Measurements from ENCODE around the gene CFAP54.
A peak's percentile ranks its signal among the peaks of the same experiment; 100 is the strongest.

The CFAP54 gene

DNA sequence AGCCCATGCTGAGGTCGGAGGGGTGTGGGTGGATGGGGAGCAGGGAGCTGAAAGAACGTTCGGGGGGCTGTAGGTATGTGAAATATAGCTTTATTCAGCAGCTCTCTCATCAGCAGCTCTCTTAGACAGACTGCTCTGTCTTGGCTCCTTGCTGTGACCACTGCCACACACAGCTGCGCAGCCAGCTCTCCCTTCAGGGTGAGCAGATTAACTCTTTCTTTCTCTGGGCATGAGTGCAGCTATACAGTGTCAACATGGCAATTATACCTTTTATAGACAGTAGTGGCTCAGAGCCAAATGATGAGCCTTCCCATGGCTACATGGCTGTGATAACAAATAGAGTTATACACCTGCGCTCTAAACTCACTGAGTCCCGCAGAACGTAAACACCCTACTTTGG is 280.0 kb downstream of the CFAP54 start:
- peak; percentile 97 for DNase-seq

DNA sequence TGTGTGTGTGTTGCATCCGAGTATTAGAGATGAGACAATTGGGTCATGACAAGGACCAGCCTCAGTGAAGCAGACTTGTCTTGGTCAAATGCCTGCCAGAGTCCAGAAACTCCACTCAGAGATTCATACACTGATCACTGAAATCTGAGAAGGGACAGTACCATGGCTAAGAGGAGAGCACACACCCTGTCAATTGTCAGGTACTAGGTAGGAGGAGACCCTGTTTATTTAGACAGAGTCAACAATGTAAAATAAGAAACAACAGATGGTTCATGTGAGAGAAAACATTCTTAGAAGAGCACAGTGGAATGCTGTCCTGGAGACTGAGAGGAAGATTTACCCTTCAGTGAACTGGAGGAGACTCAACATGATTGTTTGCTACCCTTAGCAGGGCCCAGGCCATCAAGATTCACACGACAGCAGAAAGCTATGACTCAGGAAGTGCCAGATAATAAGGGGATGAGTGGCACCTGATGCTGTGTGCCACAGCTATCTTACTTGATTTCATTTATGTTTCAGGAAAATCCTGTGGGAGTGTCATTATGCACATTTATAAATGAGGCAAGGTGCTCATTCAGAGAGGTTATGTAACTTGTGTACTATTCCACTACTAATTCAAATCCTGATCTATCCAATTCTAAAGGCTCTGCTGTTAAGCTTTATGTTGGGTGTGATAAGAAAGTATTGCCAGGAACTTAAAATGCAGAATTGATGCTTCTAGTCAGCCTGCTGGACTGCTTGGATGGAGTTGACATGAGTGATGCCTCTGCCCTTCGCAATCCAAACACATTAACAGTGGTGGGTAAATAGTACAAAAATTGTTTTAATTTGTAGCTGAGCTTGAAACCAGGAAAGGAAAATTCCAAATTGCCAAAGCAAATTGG is 281.1 kb downstream of the CFAP54 start:
- DNase-seq, result peak; percentile 60

DNA sequence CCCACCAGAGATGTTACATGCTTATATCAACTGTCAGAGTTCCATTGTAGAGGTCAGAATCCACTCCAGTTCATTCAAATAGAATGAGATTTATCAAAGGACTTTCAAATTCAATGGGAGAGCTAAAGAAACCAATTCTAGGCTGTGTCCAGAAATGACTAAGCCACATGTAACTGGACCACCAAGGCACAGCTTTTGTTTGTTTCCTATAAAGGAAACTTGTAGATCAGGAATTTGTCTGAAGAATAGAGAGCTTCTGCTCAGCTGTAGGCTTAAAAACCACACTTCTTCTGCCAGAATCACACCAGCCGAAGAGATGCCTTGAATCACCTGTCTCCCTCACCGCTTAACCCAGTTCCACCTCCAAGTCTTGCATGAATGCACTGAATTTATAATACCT is 283.7 kb downstream of the CFAP54 start:
- no peak for DNase-seq

DNA sequence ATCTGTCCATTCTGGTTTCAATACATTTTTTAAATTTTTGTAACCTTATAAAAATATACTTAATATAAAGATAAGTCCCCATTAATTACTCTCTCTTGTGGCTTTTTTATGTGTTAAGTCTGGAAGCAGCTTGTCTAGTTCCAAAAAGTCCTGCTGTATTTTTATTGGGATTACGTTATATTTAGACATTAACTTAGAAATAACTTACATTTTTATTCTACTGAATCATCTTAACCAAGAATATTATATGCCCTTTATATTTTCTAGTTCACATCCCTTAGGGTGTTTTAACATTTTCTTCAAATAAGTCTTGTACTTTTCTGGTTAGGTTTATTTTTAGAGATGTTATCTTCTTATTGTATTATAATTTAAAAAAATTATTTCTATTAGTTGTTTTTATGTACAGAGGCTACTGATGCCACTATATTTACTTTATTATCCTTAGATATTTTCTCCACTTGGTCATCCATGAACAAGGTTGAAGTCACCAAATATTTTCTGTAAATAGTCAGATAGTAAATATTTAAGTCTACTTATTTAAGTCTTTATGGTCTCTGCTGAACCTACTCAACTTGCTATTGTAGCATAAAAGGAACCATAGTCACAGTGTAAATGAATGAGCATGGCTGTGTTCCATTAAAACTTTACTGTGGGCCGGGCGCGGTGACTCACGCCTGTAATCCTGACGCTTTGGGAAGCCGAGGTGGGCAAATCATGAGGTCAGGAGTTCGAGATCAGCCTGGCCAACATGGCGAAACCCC is 285.3 kb downstream of the CFAP54 start:
- DNase-seq, result no peak

DNA sequence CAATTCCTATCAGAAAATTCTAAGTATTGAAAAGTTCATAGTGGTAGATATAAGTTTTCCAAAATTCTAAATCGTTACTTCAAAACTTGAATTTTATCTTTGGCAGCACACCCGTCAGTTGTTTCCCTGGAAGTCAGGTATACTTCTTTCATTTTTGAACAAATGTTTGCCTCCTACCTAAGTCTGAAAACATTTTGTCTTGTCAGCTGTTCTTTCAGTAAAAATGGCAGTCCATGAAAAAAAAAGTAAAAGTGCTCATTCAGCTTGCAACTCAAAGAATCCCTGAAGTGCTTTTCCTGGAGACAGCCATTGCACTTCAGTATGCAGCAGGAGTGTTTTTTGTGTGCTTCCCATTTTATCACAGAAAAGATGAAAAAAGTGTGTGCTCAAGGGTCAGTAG is 287.5 kb downstream of the CFAP54 start:
- DNase-seq, result no peak

DNA sequence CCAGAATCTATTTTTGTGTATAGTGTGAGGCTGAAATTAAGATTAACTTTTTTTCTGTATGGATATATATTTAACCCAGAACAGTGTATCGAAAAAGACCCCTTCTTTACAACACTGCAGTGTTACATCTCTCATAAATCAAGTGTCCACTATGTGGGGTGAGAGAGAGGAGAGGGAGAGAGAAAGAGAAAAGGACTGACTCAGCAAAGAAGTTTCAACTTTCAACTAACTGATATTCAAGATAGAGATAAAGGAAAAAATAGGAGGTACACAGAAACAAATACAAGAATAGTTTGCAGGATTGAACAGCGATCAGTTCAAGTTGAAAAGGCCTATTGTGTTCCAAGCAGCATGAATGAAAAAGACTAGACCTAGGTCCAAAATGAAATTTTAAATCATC is 291.0 kb downstream of the CFAP54 start:
- no peak for DNase-seq

DNA sequence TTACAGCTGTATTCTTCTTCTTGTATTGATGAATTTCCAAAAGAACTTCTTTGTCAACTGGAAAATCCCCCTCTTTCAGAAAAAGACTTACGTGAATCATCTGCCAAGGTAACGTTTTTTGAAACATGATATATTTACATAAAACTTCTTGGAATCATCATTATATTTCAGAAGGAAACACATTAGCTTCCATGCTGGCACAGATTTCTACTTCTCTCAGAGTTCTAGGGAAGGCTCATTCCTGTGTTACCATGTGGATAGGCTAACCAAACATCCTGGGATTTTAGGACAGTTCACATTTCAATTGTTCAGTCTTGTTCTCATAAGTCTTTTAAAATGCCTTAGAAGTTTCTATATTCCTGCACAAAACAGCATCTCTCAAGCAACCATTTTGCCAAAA is 297.4 kb downstream of the CFAP54 start:
- no peak for DNase-seq

DNA sequence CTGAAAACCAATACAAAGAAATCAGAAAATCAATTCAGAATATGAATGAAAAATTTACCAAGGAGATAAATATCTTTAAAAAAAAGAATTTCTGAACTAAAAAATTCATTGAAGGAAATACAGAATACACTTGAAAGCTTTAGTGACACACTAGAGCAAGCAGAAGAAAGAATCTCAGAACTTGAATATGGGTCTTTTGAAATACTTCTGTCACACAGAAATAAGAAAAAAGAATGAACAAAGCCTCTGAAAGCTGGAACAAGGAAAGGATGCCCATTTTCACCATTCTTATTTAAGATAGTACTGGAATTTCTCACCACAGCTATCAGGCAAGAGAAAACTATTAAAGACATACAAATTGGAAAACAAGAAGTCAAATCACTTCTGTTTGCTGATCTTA is 314.6 kb downstream of the CFAP54 start:
- no peak for DNase-seq

DNA sequence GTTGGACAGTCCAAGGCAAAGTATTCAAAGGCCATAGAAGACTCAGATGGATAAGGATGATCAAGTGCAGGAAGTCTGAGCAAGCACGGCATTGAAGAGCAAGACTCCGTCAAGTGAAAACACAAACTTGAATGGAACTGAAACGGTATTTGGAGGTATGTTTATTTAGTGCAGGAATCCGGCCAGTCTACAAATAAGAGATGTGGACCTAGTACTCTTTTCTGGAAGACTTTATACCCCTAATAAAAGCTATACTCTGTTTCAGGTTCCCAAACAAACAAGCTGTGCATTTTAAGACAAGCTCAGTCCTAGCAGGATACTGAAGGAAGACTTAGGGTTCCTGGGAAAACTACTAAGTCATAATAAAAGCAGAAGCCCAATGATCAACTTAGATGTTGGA is 316.9 kb downstream of the CFAP54 start:
- no peak for DNase-seq

DNA sequence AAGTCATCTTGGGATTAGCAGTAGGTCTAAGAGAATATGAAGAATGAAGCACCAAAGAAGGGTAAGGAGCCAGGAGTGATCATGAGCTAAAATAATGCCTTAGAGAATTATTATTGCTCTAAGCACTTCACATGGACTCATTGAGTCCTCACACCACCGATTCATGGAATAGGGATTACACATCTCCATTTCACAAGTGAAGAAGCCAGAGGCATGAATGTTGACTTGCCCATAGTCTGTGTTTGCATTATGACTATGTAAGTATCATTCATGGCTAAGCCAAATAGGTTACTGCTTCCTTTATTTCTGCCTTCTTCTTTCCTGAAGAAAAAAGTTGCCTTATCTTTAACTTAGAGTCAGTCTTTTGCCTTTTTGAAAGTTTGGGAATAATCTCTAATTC is 318.4 kb downstream of the CFAP54 start:
- no peak for DNase-seq

DNA sequence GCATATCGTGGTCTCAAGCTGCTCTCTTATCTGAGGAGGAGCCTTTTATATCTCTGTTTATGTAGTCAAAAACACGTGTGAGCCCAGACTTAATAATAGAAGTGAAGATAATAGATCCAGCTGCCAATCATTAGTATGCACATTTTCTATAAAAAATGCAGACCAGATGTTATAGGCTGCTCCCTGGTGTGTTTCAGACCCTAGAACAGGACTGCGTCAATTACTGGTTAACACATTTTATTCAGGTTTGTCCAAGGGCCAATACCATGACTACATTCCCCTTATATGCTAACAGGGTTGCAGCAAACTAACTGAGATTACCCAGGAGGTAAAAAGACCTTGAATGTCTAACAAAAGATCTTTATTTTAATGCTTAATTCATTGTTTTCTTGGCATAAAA is 319.2 kb downstream of the CFAP54 start:
- DNase-seq, result no peak

DNA sequence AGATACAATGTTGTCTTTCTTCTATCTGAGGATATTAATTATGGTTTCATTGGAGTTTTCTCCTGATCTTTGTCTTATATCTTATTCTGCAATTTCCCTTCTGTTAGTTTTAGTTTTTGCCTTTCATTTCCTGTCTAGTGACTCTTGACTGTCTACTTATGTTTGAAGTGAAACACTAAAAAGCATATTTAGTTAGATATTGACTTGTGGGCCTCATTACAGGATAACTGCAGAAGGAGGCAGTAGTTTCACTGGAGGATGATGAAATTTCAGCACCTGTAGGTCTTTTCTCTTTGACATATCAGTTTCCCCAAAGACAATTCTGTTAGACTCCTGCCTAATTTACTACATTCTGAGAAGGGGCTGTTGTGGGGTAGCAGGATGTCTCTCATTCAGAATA is 320.1 kb downstream of the CFAP54 start:
- DNase-seq, result no peak

DNA sequence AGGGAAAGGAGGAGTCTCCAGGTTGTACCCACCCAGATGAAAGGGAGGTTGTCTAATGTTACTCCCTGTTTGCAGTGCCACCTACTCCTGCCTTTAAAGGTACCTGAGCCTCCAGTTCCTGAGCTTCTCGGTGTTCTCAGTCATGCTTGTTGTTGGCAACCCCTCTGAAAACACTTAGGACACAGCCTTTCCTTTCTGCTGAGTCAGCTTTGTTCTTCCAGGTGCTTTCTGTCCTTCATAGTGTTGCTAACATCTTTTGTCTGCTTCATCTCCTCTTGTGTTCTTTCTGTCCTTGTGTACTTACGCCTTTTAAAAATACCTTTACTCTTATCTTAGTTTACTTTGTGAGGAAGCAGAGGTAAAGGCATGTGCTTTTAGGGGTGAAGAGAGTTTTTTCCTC is 320.7 kb downstream of the CFAP54 start:
- no peak for DNase-seq

DNA sequence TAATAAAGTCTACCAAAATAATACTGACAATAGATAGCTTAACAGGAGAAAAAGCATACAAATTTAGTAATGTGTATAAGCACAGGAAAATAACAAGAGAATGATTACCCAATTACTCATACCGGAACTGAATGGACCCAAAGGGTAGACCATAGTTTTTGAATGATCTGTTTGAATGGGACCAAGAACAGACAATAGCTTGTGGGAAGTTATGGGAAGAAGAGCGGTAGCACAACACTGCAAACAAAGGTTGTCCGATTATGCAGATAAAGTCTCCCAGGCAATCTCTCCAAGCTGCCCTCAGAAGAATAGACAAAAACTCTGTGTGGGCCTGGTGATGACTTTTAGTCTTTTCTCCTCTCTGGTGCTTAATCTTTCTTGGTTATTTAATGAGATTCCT is 321.1 kb downstream of the CFAP54 start:
- no peak for DNase-seq

DNA sequence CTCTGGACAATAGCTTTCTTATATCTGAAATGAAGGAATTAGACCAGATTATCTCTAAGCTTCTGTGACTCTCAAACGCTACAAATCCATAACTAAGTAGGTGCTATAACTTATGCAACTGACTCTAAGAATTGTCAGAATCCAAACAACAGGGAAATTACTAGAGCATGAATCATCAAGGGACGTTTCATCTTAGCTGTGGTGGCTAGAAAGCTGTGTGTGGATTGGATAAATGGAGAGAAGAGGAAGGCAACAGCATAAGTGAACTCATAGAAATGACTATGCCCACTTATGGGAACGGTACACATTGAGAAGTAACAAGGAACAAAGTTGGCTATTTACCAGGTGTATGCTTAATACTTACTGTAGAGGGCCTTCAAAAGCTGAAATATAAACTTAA is 321.7 kb downstream of the CFAP54 start:
- no peak for DNase-seq

DNA sequence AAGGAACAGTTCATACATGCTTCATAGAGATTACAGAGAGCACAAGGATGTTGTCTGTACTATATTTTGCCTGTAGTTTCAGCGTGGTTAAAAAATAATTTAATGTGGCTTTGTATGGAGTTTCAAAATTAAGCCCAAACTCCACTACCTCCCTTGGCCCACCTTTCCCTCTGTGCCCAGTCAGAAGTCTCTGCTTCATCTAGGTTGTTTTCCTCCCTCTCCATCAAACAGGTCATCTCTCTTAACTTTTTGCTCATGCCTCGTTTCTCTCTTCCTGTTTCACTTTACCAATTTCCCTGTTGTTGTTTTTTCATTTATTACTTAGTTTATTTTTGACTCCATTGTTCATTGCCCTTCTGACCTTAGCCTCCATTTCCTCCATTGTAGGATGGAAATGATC is 322.8 kb downstream of the CFAP54 start:
- no peak for DNase-seq

DNA sequence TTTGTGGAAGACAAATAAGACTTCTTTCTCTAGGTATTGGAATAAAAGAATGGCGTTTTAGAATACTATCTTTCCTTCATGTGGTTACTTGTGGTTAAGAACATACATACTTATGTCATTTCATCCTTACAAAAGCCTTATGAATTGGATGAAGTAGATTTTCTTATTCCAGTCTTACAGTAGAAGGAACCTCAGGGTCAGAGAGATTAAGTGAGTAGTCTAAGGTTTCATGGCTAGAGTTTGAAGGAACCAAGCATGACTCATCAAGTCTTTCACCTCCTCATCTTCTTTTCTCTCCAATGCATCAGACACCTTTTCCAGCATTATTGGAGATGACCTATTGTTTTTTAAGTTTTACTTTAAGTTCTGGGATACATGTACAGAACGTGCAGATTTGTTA is 324.8 kb downstream of the CFAP54 start:
- DNase-seq, result no peak

DNA sequence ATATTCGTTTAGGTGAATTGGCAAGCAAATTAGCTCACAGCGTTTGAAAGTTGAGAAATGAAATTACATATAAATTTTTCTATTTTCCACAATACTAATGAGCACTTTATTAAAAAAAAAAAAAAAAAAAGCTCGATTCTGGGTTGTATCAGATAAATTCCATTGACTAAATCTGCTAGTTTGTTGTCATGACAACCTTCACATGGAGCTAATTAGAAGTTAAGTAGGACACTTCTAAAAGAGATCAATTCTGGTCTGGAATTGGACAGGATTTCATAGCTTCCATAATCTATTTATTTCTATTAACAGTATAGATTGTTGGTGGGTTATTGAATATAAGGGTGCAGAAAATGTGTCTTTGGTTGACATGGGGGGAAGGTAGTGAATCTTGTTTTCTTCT is 332.2 kb downstream of the CFAP54 start:
- no peak for DNase-seq

DNA sequence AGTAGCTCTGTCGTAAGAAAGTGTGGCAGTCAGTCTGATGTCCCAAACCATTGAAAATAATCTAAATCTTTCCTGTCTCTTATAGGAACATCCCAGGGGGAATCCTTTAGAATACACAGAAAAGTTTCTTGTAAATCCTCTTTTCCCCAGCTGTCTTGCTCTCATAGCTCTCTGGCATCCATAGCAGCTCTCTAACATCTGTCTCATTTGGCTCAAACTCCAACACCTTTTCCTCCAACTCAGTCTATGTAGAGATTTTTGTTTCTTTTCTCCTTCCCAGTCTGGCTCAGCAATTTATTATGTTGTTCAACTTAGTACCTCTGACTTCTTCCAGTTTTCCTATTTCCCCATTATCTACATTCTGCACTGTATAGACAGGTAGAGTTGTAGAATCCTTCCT is 333.3 kb downstream of the CFAP54 start:
- DNase-seq, result no peak

DNA sequence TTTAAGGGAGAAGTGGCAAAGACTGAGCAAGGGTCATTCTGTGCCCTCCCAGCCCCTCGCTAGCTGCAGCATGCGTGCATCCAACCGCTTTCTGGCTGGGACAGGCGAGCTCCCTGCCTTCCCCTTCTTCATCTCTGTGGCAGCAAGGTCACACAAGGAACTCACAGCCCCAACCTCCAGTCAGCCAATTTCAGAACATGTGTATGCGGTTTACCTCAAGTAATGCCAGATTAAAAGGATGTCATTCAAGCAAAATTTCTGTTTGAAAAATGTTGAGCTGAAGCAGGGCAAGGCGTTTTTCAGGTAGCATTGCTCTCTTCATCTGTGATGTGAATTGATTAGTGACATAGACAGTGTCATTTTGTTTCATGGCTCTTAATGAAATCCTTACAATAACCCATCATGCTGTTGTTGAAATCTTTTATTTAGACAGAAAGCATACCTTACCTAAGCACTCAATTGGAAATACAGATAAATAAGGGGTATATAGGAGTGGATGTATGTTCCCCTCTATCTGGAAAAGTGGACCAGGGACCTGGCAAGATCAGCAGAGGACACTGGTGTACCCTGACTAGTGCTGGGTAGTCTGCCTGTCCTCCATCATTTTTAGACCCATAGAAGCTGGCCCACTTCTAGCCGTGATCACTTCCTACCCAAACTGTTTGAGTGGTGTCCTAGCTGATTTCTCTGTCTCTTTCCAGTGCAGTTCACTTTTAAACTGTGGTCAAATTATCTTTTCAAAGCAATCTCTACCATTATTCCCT is 334.9 kb downstream of the CFAP54 start:
- no peak for DNase-seq

DNA sequence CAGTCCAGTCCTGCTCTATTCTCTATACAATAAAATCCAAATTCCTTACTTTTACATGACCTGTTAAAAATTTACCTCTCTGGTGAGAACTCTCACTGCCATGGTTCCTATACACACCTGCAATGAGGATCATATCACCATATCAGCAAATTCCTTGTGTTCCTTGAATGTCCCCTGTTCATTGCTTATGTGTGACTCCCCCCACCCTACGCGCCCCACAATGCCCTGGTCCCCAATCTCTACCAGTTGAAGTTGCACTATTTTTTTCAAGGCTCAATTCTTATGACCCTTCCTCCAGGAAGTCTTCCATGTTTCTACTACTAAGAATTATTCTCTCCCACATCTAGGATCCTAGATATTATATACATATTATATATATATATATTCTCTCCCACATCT is 335.5 kb downstream of the CFAP54 start:
- DNase-seq, result no peak

DNA sequence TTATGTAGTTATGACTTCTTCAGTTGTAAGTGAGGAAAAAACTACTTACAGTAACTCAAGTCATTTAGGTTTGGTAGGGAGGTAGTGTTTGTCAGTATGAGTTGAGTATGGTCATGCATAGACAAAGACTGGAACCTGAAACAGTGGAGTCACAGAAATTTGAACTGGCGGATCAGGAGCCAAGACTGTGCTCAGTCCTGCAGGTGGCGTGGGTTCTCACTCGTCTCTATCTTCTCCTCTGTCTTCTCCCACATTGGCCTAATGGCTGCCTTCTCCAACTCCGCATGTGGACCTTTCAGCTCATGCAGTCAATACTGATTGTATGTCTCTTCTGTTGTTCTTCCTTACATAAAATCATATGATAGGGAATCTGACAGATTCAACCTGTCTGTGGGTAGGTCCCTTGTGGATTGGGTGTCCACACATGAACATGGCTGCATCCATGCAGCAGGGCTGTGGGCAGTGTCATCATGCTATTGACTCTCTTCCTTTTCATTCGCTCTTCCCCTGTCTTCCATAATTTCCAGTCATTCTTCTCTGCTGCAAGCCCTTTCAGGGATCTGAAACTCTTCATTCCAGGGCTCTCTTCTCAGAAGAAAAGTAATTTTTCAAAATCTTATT is 338.9 kb downstream of the CFAP54 start:
- no peak for DNase-seq

DNA sequence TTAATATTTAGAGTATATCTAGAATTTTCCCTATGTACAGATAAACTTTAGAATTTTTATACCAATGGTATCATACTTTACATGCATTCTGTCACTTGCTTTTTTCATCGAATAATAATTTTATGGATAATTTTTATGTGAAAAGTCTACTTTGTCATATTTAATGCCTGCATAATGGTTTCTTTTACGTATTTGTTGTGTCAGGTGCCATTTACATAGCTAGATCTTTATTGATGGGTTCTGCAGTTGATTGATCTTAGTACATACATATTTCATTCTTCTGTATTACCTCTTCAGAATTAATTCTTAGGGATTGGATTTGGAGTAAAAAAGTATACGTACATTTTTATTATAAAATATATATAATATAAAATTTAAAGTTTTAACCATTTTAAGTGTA is 340.0 kb downstream of the CFAP54 start:
- DNase-seq, result no peak

Data from NCI-H1105 treated with DMSO at 0.1 percent for 48 hours (cell line).